Measurements from ENCODE around the gene SZT2.

DNA sequence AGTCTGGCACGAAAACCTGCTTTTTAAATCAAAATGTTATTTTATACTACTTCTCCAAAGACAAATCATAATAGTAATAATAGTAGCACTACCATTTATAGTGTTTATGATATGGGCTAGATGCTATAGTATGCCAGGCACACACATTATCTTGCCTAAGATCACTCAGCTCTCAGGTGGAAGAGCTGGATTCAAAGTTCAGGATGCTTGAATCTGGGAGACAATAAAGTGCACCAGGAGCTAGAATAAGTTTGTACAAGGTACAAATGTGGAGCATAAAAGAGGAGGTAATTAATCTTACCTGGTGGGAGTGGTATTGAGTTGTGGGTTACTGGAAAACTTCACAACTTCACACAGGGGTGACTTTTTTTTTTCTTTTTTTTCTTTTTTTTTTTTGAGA, 11.9 kb upstream of the SZT2 start:
- TF ChIP-seq, protein P1, sequence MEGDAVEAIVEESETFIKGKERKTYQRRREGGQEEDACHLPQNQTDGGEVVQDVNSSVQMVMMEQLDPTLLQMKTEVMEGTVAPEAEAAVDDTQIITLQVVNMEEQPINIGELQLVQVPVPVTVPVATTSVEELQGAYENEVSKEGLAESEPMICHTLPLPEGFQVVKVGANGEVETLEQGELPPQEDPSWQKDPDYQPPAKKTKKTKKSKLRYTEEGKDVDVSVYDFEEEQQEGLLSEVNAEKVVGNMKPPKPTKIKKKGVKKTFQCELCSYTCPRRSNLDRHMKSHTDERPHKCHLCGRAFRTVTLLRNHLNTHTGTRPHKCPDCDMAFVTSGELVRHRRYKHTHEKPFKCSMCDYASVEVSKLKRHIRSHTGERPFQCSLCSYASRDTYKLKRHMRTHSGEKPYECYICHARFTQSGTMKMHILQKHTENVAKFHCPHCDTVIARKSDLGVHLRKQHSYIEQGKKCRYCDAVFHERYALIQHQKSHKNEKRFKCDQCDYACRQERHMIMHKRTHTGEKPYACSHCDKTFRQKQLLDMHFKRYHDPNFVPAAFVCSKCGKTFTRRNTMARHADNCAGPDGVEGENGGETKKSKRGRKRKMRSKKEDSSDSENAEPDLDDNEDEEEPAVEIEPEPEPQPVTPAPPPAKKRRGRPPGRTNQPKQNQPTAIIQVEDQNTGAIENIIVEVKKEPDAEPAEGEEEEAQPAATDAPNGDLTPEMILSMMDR (IDR thresholded peaks at IDR 0.05): no peak
- no peak for TF ChIP-seq POLR2A (IDR thresholded peaks at IDR 0.05)
